NCI-H1048 (cell line): ENCODE data around the gene WSCD1.

Experiments
- DNase-seq: peaks from one replicate; lab custom pipeline; 2025; lab: John Stamatoyannopoulos, UW

WSCD1 gene

GRCh38 chr17:6107791-6108190 is 37.6 kb downstream of the WSCD1 start:
- no peak for DNase-seq

GRCh38 chr17:6108382-6108781 is 38.2 kb downstream of the WSCD1 start:
- DNase-seq, result no peak

- DNase-seq, result no peak
These were observed 38.8 kb downstream of the WSCD1 start for GRCh38 chr17:6108987-6109386.

- no peak for DNase-seq
These were observed 39.4 kb downstream of the WSCD1 start for GRCh38 chr17:6109536-6109935.

- no peak for DNase-seq
These were observed 39.9 kb downstream of the WSCD1 start for GRCh38 chr17:6110088-6110487.

GRCh38 chr17:6110592-6110991 is 40.4 kb downstream of the WSCD1 start:
- DNase-seq, result no peak

- DNase-seq, result no peak
These were observed 50.2 kb downstream of the WSCD1 start for GRCh38 chr17:6120351-6120750.

GRCh38 chr17:6124856-6125255 is 54.7 kb downstream of the WSCD1 start:
- DNase-seq, result no peak

GRCh38 chr17:6126768-6127167 is 56.6 kb downstream of the WSCD1 start:
- no peak for DNase-seq

GRCh38 chr17:6134721-6135120 is 64.5 kb downstream of the WSCD1 start:
- DNase-seq, result no peak

- no peak for DNase-seq
These were observed 65.1 kb downstream of the WSCD1 start for GRCh38 chr17:6135236-6135635.

- DNase-seq, result no peak
These were observed 65.8 kb downstream of the WSCD1 start for GRCh38 chr17:6135996-6136395.

GRCh38 chr17:6137716-6138502 is 67.7 kb downstream of the WSCD1 start:
- DNase-seq, result no peak

- DNase-seq, result no peak
These were observed 68.7 kb downstream of the WSCD1 start for GRCh38 chr17:6138761-6139446.

GRCh38 chr17:6139447-6139832 is 69.3 kb downstream of the WSCD1 start:
- DNase-seq, result no peak

GRCh38 chr17:6140188-6140587 is 70.0 kb downstream of the WSCD1 start:
- DNase-seq, result no peak

GRCh38 chr17:6140728-6141330 is 70.7 kb downstream of the WSCD1 start:
- no peak for DNase-seq

GRCh38 chr17:6142701-6143100 is 72.5 kb downstream of the WSCD1 start:
- no peak for DNase-seq

GRCh38 chr17:6145946-6146345 is 75.8 kb downstream of the WSCD1 start:
- no peak for DNase-seq

- DNase-seq, result no peak
These were observed 76.9 kb downstream of the WSCD1 start for GRCh38 chr17:6147042-6147441.

GRCh38 chr17:6153375-6153774 is 83.2 kb downstream of the WSCD1 start:
- DNase-seq, result no peak

- no peak for DNase-seq
These were observed 87.5 kb downstream of the WSCD1 start for GRCh38 chr17:6157716-6158115.

GRCh38 chr17:6159541-6160231 is 89.5 kb downstream of the WSCD1 start:
- no peak for DNase-seq
